ENCODE data around the gene IFRD2.
"Not testable (repeated sequence)": the region's sequence is repeated elsewhere in the genome, so short reads cannot be mapped to it uniquely, and the experiment has no call there.

The IFRD2 gene

DNA sequence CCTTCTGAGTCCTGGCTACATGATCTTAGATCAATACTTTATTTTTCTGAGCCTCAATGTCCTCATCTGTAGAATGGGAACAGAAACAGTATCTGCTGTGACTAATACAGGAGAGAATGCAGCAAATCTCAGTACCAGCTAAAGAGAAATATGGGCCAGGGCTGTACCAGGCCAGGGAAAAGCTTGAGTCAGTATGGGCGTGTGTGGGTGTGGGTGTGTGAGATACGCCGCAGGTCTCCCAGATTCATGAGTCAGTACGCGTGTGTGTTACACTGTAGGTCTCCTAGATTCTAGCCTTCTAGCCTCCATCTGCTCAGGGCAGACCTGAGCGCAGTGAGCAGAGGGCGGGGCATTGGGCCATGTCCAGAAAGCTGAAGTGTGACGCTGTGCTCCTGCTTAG lies 41.0 kb downstream of the IFRD2 start:
- no peak for DNase-seq (ENCODE audit: low spot score)

DNA sequence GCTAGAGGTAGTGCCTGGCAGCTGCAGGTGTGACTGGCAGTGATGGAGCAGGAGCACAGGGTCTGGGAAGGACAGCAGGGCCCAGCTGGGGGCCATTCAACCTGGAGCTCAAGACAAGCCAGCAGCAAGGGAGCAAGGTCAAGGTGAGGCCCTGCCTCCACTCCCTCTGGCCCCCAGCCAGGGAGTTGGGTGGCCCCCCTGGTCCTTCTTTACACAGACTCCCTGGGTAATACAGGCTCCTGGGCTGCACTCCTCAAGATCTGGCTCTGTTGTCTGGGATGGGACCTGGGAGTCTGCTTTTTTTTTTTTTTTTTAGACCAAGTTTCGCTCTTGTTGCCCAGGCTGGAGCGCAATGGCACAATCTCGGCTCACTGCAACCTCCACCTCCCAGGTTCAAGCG lies 41.7 kb downstream of the IFRD2 start:
- no peak for DNase-seq (ENCODE audit: low spot score)

DNA sequence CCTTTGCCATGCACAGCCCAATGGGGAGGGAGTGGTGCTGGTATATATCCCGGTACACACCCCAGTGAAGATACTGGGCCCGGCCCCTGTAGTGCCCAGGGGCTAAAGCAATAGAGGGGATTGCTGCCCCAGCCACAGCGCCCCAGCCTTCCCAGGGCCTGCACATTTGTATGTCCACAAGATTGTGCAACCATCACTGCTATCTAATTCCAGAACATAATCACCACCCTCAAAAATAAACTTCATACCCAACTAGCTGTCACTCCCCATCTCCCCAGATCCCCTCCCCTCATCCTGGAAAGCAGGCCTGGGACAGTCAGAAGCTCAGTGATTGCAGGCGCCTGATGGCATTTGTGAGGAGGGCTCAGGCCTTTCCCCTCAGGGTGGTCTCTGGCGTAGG lies 42.8 kb downstream of the IFRD2 start:
- DNase-seq (ENCODE audit: low spot score) = no peak

DNA sequence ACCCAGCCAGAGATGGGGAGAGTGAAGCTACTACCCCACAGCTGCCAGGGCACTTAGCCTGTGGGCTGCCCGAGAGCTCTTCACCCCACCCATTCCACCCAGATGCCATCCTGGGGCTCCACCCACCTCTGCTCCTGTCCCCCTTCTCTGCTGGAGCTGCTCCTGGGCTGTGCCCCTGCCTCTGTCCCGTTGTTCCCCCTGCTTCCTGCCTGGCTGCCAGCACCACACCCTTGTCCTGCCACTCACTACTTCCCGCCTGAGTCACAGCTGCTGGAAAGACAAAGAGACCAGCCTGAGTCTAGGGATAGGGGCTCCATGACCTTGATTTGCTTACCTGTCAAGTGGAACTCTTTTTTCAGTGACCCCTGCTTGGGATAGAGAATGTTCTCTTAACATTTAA lies 43.8 kb downstream of the IFRD2 start:
- DNase-seq (ENCODE audit: low spot score) = no peak

GRCh38 chr3:50246517-50246954 lies 45.7 kb downstream of the IFRD2 start:
- DNase-seq (ENCODE audit: low spot score) = no peak

DNA sequence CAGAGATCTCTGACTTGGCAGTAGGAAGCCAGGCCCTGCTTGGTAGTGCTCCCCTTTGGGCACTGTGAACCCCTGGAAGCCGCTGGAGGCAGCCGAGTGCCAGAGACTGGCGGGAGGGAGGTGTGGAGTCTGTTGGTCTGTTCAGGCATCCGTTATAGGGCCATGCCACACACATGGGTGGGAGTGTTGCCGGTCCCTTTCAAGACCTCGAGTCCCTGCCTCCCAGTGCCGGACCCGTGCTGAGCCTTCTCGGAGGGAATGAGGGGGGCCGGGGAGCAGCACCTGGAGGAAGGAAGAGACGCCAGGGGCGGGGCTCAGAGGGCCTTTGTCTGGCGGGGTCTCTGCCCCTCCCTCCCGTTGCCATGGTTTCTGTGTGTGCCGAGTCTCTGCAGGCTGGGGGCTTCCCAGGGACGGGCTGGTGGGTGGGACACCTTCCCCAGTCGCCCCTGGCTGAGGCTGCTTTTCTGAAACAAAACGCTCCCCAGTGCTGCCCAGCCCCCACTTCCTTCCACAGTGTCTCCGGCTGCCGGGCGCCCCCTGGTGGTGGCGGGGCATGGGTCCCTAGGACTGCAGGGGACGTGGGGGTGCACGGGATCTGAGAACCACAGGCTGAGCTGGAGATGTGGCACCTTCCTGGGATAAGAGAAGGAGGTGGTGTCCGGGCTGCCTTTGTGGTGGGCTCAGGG lies 46.3 kb downstream of the IFRD2 start:
- peak; percentile 87 for DNase-seq (ENCODE audit: low spot score)

- no peak for DNase-seq (ENCODE audit: low spot score)
Observed at GRCh38 chr3:50245251-50245745, 46.9 kb downstream of the IFRD2 start.

DNA sequence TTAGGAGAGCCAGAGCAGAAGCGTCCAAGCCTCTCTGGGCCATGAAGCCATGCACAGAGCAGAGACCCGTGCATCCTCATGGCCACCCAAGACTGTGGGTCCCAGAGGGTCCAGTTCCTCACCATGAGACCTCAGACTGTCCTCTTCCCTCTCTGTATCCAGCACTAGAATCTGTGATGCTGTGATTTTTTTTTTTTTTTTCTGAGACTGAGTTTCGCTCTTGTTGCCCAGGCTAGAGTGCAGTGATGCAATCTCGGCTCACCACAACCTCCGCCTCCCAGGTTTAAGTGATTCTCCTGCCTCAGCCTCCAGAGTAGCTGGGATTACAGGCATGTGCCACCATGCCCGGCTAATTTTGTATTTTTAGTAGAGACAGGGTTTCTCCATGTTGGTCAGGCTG lies 47.4 kb downstream of the IFRD2 start:
- not testable (repeated sequence) for DNase-seq (ENCODE audit: low spot score)

GRCh38 chr3:50243543-50243895 lies 48.7 kb downstream of the IFRD2 start:
- DNase-seq (ENCODE audit: low spot score) = no peak

DNA sequence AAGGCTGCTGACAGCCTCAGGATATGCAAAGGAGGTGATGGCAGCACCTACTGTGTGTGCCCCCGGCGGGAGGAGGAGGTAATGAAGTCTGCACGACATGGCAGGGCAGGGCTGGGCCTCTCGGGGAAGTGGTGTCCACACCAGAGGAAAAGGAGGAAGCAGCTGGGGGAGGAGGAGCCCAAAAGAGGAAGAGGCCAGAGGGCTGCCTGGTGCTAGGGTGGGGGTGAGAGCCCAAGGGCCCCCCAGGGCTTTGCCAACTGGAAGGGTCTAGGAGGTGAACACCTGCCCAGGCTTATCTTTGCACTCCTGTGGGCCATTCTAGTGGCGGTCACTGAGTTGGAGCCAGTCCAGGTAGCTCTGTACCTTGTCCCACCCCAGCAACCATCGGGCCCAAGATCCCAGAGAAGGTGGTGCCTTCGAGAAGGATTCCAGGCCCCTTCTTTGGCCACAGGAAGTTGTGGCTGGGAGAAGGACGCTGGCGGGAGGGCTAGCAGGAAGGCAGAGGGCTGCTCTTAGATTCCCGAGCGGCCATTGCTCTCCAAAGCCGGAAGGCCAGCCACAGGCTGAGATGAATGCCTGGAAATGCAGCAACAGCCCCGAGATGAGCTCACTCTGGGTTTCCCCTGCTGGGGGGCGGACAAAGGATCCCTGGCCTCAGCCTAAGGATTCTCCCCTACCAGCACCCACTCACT lies 49.2 kb downstream of the IFRD2 start:
- DNase-seq (ENCODE audit: low spot score) = peak; percentile 76

DNA sequence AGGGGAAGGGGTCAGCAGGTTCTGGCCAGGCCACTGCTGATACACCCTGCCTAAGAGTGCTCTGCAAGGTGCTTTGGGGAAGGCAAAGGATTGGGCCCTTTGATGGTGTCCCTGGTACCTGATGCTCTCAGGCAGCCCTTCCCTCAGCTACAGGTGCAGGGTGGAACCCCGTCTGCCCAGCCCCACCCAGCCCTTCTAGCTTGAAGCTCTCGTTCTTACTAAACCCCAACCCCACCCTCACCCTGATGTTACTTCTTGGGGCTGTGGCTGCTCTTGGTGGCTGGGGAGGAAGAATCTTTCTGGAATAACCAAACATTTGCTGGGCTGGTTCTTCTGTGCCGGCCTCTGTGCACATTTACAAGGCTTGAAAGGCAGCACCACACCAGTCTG lies 49.9 kb downstream of the IFRD2 start:
- no peak for DNase-seq (ENCODE audit: low spot score)

DNA sequence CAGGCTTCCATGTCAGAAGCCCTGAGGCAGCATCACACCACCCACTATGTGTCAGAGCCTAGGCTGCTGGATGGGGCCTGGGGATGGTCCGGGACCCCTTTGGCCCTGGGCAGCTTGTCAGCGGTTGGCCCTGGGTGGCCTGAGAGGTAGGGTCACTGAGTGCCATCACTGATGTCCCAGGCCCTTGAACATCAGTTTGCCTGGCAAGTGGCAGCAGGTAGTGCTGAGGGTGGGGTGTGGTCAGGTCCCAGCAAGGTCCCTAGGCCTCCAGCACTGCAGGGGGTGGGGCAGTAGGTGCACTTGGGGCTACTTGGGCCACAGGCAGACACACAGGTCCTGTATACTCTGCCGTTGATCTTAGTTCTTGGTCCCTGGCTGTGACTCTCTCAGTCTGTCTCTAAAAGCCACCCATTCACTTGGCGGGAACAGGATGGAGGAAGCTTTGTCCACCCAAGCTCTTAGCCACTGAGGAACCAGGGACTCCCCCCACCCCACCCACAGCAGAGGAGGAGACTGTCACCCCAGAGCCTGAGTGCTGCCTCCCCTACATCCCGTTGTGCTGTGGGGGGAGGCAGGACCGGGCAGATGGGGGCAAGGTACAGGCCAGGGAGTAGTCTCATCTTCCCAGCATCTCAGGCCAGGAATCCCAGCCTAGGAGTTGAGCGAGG lies 50.4 kb downstream of the IFRD2 start:
- no peak for DNase-seq (ENCODE audit: low spot score)

GRCh38 chr3:50241163-50241562 lies 51.1 kb downstream of the IFRD2 start:
- no peak for DNase-seq (ENCODE audit: low spot score)

GRCh38 chr3:50239649-50240048 lies 52.6 kb downstream of the IFRD2 start:
- no peak for DNase-seq (ENCODE audit: low spot score)

- peak; percentile 85 for DNase-seq (ENCODE audit: low spot score)
Observed at GRCh38 chr3:50238549-50239026, 53.6 kb downstream of the IFRD2 start.

GRCh38 chr3:50237754-50238548 lies 54.3 kb downstream of the IFRD2 start:
- DNase-seq (ENCODE audit: low spot score) = peak; percentile 85
